K562 (cell line): ENCODE measurements around the gene CD55. TPM values are rescaled to one million over a fixed set of nuclear protein-coding genes. Genes with fewer than 3 reads are reported as not detected.
A peak's percentile ranks its signal among the peaks of the same experiment; 100 is the strongest.

Experiments used
- CCNT2 ChIP-seq: IDR thresholded peaks from 2 replicates; pipeline ENCODE4 v1.6.1; 2011; ENCODE audit warnings: borderline replicate concordance, low read depth, mild to moderate bottlenecking, moderate library complexity, mixed read lengths, low read length; ENCODE audit not compliant: insufficient read length; ENCODE audit errors: extremely low read depth
- CREM ChIP-seq: IDR thresholded peaks from 2 replicates; pipeline ENCODE4 v1.6.1; 2014; ENCODE audit warnings: antibody characterized with exemption, low read depth
- DMBX1 ChIP-seq: fragments of 250-450 bp; sonication (Bioruptor Pico); IDR thresholded peaks from 2 replicates; pipeline ENCODE4 v1.8.0; 2022; ENCODE audit warnings: inconsistent platforms, mild to moderate bottlenecking, moderate library complexity, borderline replicate concordance
- DNMT1 ChIP-seq: fragments of 450-650 bp; IDR thresholded peaks from 2 replicates; pipeline ENCODE4 v1.6.1; 2016; ENCODE audit warnings: antibody characterized with exemption, mild to moderate bottlenecking
- EGR1 ChIP-seq: fragments of 450-650 bp; conservative IDR thresholded peaks from 2 replicates; pipeline ENCODE4 v1.6.1; 2017; ENCODE audit warnings: mild to moderate bottlenecking
- EHMT2 ChIP-seq: fragments of 450-650 bp; IDR thresholded peaks from 2 replicates; pipeline ENCODE4 v1.6.1; 2018; ENCODE audit warnings: antibody characterized with exemption
- EP300 ChIP-seq: IDR thresholded peaks from 2 replicates; pipeline ENCODE4 v1.6.1; 2012; ENCODE audit warnings: low read length, improper control_type of control experiment
- ETV5 ChIP-seq: sonication (generic); formaldehyde crosslinking; IDR thresholded peaks from 2 replicates; pipeline ENCODE4 v1.4.0; 2020; ENCODE audit warnings: low read depth, mild to moderate bottlenecking, missing genetic modification reagents
- FOXK1 ChIP-seq: sonication (generic); formaldehyde crosslinking; IDR thresholded peaks from 2 replicates; pipeline ENCODE4 v1.8.0; 2022; ENCODE audit warnings: missing genetic modification reagents, mild to moderate bottlenecking, borderline replicate concordance
- MXI1 ChIP-seq: IDR thresholded peaks from 2 replicates; pipeline ENCODE4 v1.6.1; 2011; ENCODE audit warnings: low read depth, mild to moderate bottlenecking, improper control_type of control experiment, low read length
- MYBL2 ChIP-seq, 2 experiments: fragments of 450-650 bp in 1 of 2; sonication (generic) in 1 of 2; formaldehyde crosslinking in 1 of 2; IDR thresholded peaks; 2 replicates each; pipeline versions ENCODE4 v1.6.1 to v1.8.1; 2017 to 2022; ENCODE audit warnings: borderline replicate concordance in 1 of 2, inconsistent platforms in 1 of 2, low read depth in 1 of 2, mild to moderate bottlenecking in 1 of 2, missing genetic modification reagents in 1 of 2, moderate library complexity in 1 of 2
- PCBP1 ChIP-seq: fragments of 200-400 bp; formaldehyde crosslinking; IDR thresholded peaks from 2 replicates; pipeline ENCODE4 v1.6.1; 2018; ENCODE audit warnings: mild to moderate bottlenecking, low read depth, low read length; ENCODE audit not compliant: poor library complexity, severe bottlenecking
- RAD51 ChIP-seq: fragments of 450-650 bp; IDR thresholded peaks from 2 replicates; pipeline ENCODE4 v1.7.1; 2016; ENCODE audit warnings: low read depth, mild to moderate bottlenecking, borderline replicate concordance
- RREB1 ChIP-seq: fragments of 250-450 bp; sonication (Bioruptor Pico); IDR thresholded peaks from 2 replicates; pipeline ENCODE4 v1.4.0; 2020
- TCF3 ChIP-seq: sonication (generic); formaldehyde crosslinking; IDR thresholded peaks from 2 replicates; pipeline ENCODE4 v1.4.0; 2020; ENCODE audit warnings: mild to moderate bottlenecking, missing genetic modification reagents
- TCF7 ChIP-seq: sonication (generic); IDR thresholded peaks from 2 replicates; pipeline ENCODE4 v1.6.1; 2016; ENCODE audit warnings: antibody characterized with exemption, borderline replicate concordance
- TOE1 ChIP-seq, 2 experiments: fragments of 450-650 bp in 1 of 2; sonication (generic) in 1 of 2; formaldehyde crosslinking in 1 of 2; IDR thresholded peaks; 2 replicates each; pipeline versions ENCODE4 v1.7.1 to v1.8.0; 2016 to 2022; ENCODE audit warnings: borderline replicate concordance in 2 of 2, mild to moderate bottlenecking in 2 of 2, antibody characterized with exemption in 1 of 2, inconsistent platforms in 1 of 2, low read depth in 1 of 2, missing genetic modification reagents in 1 of 2, moderate library complexity in 1 of 2
- USF2 ChIP-seq: sonication (generic); formaldehyde crosslinking; IDR thresholded peaks from 2 replicates; pipeline ENCODE4 v1.5.0; 2020; ENCODE audit warnings: missing genetic modification reagents
- ZNF174 ChIP-seq: fragments of 250-450 bp; sonication (Bioruptor Pico); IDR thresholded peaks from 2 replicates; pipeline ENCODE4 v1.4.0; 2020; ENCODE audit warnings: mild to moderate bottlenecking
- ZNF668 ChIP-seq: fragments of 250-450 bp; sonication (Bioruptor Pico); IDR thresholded peaks from 2 replicates; pipeline ENCODE4 v1.8.0; 2022; ENCODE audit warnings: mild to moderate bottlenecking, inconsistent platforms
- polyA plus RNA-seq, 8 experiments: library from polyadenylated mRNA; depleted of rRNA in 4 of 8; stranded (reverse) in 5 of 8; unstranded in 3 of 8; fragments of >200 nt; fragmentation: Nextera tagmentation in 2 of 8; fragmentation: Illumina TruSeq in 1 of 8; extraction: Ambion mirVana in 2 of 8; extraction: Trizol in 1 of 8; gene quantifications; 2 replicates each; pipeline versions ENCODE4 v1.2.1 to v1.2.3, GENCODE V29; 2011 to 2014; ENCODE audit warnings: inconsistent platforms in 1 of 8, missing spikeins in 1 of 8
- total RNA-seq, 7 experiments: library from RNA; depleted of rRNA in 6 of 7; stranded (reverse); fragments of >200 nt in 6 of 7; fragmentation: Illumina TruSeq in 2 of 7; extraction: Trizol in 2 of 7; gene quantifications; 2 replicates each; pipeline versions ENCODE4 v1.2.1 to v1.2.3, GENCODE V29; 2011 to 2021; ENCODE audit warnings: low replicate concordance in 1 of 7

The CD55 gene
- total and polyA plus RNA-seq, 9 of the 15 experiments (the other 6 are each of a cell fraction or from before 2014, with no cell fraction given), result 17.7 to 150 (median 97.0) TPM

- no peak for TF ChIP-seq RREB1 (CRISPR knock-in tag)
- TF ChIP-seq TCF3, result peak; percentile 66
- no peak for TF ChIP-seq ZNF174 (CRISPR knock-in tag)
- no peak for TF ChIP-seq FOXK1
- TF ChIP-seq EHMT2, result peak; percentile 82; the same call in 1 of the 2 replicates
- TF ChIP-seq MYBL2 (IDR thresholded peaks at IDR 0.05; ENCODE audit: low read depth), result no peak
- no peak for TF ChIP-seq MYBL2 (CRISPR knock-in tag; IDR thresholded peaks at IDR 0.05; ENCODE audit: borderline replicate concordance)
- no peak for TF ChIP-seq CCNT2
- TF ChIP-seq USF2 (CRISPR knock-in tag), result no peak
- TF ChIP-seq CREM, result peak; percentile 32; the same call in 1 of the 2 replicates
- peak; percentile 61 for TF ChIP-seq EP300
- no peak for TF ChIP-seq DNMT1
- TF ChIP-seq MXI1, result no peak
- TF ChIP-seq ZNF668 (CRISPR knock-in tag), result 0 out of 2 replicates have a peak, but pooled peaks have one; percentile 15
- TF ChIP-seq ETV5 (CRISPR knock-in tag), result peak; percentile 32; the same call in 1 of the 2 replicates
- TF ChIP-seq PCBP1, result no peak
- no peak for TF ChIP-seq TCF7
- TF ChIP-seq TOE1 (IDR thresholded peaks at IDR 0.05; ENCODE audit: borderline replicate concordance), result peak; percentile 83; the same call in 1 of the 2 replicates
- TF ChIP-seq TOE1 (CRISPR knock-in tag; IDR thresholded peaks at IDR 0.05; ENCODE audit: borderline replicate concordance, low read depth), result no peak
- peak; percentile 33; the same call in 1 of the 2 replicates for TF ChIP-seq RAD51
- TF ChIP-seq DMBX1, result no peak; the same call in 1 of the 2 replicates
- no peak for TF ChIP-seq EGR1
Measured at GRCh38 chr1:207362962-207363860, 41.7 kb downstream of the CD55 start (continued).
